GM12892 (cell line): ENCODE measurements around the gene PAX5.

Source experiments
- POLR2A ChIP-seq: IDR thresholded peaks from 2 replicates; pipeline ENCODE4 v1.6.1; 2011; ENCODE audit warnings: low read depth, low read length, control low read depth
- POLR2AphosphoS5 ChIP-seq: IDR thresholded peaks from 2 replicates; pipeline ENCODE4 v1.6.1; 2011; ENCODE audit warnings: low read depth, low read length, control low read depth
- TAF1 ChIP-seq: IDR thresholded peaks from 2 replicates; pipeline ENCODE4 v1.6.1; 2011; ENCODE audit warnings: low read depth, mild to moderate bottlenecking, control low read depth, low read length, borderline replicate concordance

GRCh38 chr9:36966371-36967097 is 67.5 kb downstream of the PAX5 start:
- TF ChIP-seq TAF1 (no peak), POLR2A (no peak), POLR2AphosphoS5 (no peak; the same call in 1 of the 2 replicates)
